Sigmoid colon (tissue), 4 donors: ENCODE measurements around the gene STK32B.

Experiments
- CTCF ChIP-seq, 4 experiments: fragments of 450-650 bp in 3 of 4; fragments of 200-600 bp in 1 of 4; IDR thresholded peaks; one replicate each; pipeline ENCODE4 v1.5.1; 2016 to 2019; ENCODE audit warnings: antibody characterized with exemption in 4 of 4, mild to moderate bottlenecking in 3 of 4, moderate library complexity in 2 of 4
- EP300 ChIP-seq, 4 donors: sonication (generic); formaldehyde crosslinking; IDR thresholded peaks; one replicate each; pipeline ENCODE4 v1.6.1; 2017; ENCODE audit warnings: antibody characterized with exemption in 4 of 4
- POLR2A ChIP-seq, 2 donors: fragments of 450-650 bp; IDR thresholded peaks; one replicate each; pipeline ENCODE4 v1.6.1; 2016; ENCODE audit warnings: antibody characterized with exemption in 2 of 2, mild to moderate bottlenecking in 2 of 2, moderate library complexity in 2 of 2

DNA sequence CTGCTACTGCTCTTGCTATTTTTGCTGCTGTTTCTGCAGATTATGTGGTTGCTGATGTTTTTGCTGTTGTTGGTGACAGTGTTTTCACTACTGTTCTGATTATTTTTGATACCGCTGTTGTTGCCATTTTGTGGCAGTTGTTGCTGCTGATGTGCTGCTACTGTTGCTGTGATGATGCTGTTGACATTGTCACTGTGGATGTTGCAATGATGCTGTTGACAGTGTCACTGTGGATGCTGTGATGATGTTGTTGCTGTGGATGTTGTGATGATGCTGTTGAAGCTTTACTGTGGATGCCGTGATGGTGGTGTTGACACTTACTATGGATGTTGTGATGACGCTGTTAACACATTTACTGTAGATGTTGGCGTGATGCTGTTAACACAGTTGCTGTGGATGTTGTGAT lies 476.8 kb downstream of the STK32B start:
- TF ChIP-seq POLR2A (IDR thresholded peaks at IDR 0.05) (no peak), CTCF (IDR thresholded peaks at IDR 0.05) (no peak), EP300 (IDR thresholded peaks at IDR 0.05) (no peak)
